Memory B cell (primary cell): Measurements from ENCODE around the gene MYO5A.
A peak's percentile ranks its signal among the peaks of the same experiment; 100 is the strongest.
"Not testable (repeated sequence)": the region's sequence is repeated elsewhere in the genome, so short reads cannot be mapped to it uniquely, and the experiment has no call there.

Experiments
- ATAC-seq: fragments of 150-1000 bp; cut with Tn5 transposase; 2 replicates; pipeline ENCODE4 v1.10.0; 2021; ENCODE audit warnings: low read depth, mild to moderate bottlenecking, moderate library complexity
- DNase-seq, 2 donors: peaks; one replicate each; pipeline ENCODE4 v3.0.0; 2022; ENCODE audit warnings: low spot score in 2 of 2
- H3K27ac Mint-ChIP-seq: one replicate; pipeline ENCODE4 v1.8.0; 2022; ENCODE audit warnings: mild to moderate bottlenecking, moderate library complexity, mixed read lengths
- H3K27me3 Mint-ChIP-seq: one replicate; pipeline ENCODE4 v1.8.0; 2022; ENCODE audit warnings: mixed read lengths
- H3K36me3 Mint-ChIP-seq: one replicate; pipeline ENCODE4 v1.8.0; 2022; ENCODE audit warnings: mild to moderate bottlenecking, mixed read lengths
- H3K4me1 Mint-ChIP-seq: one replicate; pipeline ENCODE4 v1.8.0; 2022; ENCODE audit warnings: mixed read lengths
- H3K4me3 Mint-ChIP-seq: one replicate; pipeline ENCODE4 v1.8.0; 2022; ENCODE audit warnings: mild to moderate bottlenecking, moderate library complexity, mixed read lengths
- H3K9me3 Mint-ChIP-seq: one replicate; pipeline ENCODE4 v1.8.0; 2022; ENCODE audit warnings: mixed read lengths

MYO5A gene

GRCh38 chr15:52506549-52506948 is 22.1 kb downstream of the MYO5A start:
- DNase-seq (no peak), ATAC-seq (no peak)
- no peak overlapping the region for H3K4me3 Mint-ChIP-seq
- H3K4me1 Mint-ChIP-seq = peaks cover 46% of the 10 kb centered on the region
- no peaks in the 10 kb centered on the region for H3K27me3 Mint-ChIP-seq
- H3K27ac Mint-ChIP-seq = peak overlapping the region; percentile 20
- no peaks in the 10 kb centered on the region for H3K36me3 Mint-ChIP-seq
- no peaks in the 10 kb centered on the region for H3K9me3 Mint-ChIP-seq

- ATAC-seq = no peak
- Mint-ChIP-seq H3K4me1 (peaks cover 41% of the 10 kb centered on the region), H3K27ac (no peak overlapping the region), H3K9me3 (no peaks in the 10 kb centered on the region), H3K4me3 (no peak overlapping the region), H3K36me3 (no peaks in the 10 kb centered on the region), H3K27me3 (no peaks in the 10 kb centered on the region)
- DNase-seq = no peak
These were observed 23.5 kb downstream of the MYO5A start for GRCh38 chr15:52505151-52505550.

- H3K36me3 Mint-ChIP-seq = no peaks in the 10 kb centered on the region
These were observed 24.7 kb downstream of the MYO5A start for GRCh38 chr15:52503788-52504496.

GRCh38 chr15:52502608-52503007 is 26.1 kb downstream of the MYO5A start:
- no peak overlapping the region for H3K27ac Mint-ChIP-seq
- H3K36me3 Mint-ChIP-seq = no peaks in the 10 kb centered on the region
- no peaks in the 10 kb centered on the region for H3K27me3 Mint-ChIP-seq
- H3K4me3 Mint-ChIP-seq = peak overlapping the region; percentile 1
- no peak for ATAC-seq
- H3K4me1 Mint-ChIP-seq = peaks cover 35% of the 10 kb centered on the region
- no peaks in the 10 kb centered on the region for H3K9me3 Mint-ChIP-seq
- no peak for DNase-seq

More at GRCh38 chr15:52503788-52504496, 24.7 kb downstream of the MYO5A start:
- peak overlapping the region; percentile 66 for H3K4me3 Mint-ChIP-seq
- H3K9me3 Mint-ChIP-seq = no peaks in the 10 kb centered on the region
- ATAC-seq = peak; percentile 99
- peak in 1 of 2 donors; percentile 30 for DNase-seq
- no peaks in the 10 kb centered on the region for H3K27me3 Mint-ChIP-seq
- H3K27ac Mint-ChIP-seq = peak overlapping the region; percentile 80
- peaks cover 45% of the 10 kb centered on the region for H3K4me1 Mint-ChIP-seq

GRCh38 chr15:52499506-52499905 is 29.2 kb downstream of the MYO5A start:
- H3K27ac Mint-ChIP-seq = peak overlapping the region; percentile 5
- H3K27me3 Mint-ChIP-seq = no peaks in the 10 kb centered on the region
- H3K4me1 Mint-ChIP-seq = peaks cover 31% of the 10 kb centered on the region
- H3K9me3 Mint-ChIP-seq = no peaks in the 10 kb centered on the region
- no peaks in the 10 kb centered on the region for H3K36me3 Mint-ChIP-seq
- no peak for ATAC-seq
- no peak overlapping the region for H3K4me3 Mint-ChIP-seq
- no peak for DNase-seq

- no peak for ATAC-seq
- peaks cover 25% of the 10 kb centered on the region for H3K4me1 Mint-ChIP-seq
- peak overlapping the region; percentile 5 for H3K27ac Mint-ChIP-seq
- no peaks in the 10 kb centered on the region for H3K36me3 Mint-ChIP-seq
- no peak for DNase-seq
- H3K9me3 Mint-ChIP-seq = no peaks in the 10 kb centered on the region
- no peak overlapping the region for H3K4me3 Mint-ChIP-seq
- no peaks in the 10 kb centered on the region for H3K27me3 Mint-ChIP-seq
These were observed 30.0 kb downstream of the MYO5A start for GRCh38 chr15:52498706-52499105.

GRCh38 chr15:52496776-52497470 is 31.8 kb downstream of the MYO5A start:
- no peak overlapping the region for H3K4me3 Mint-ChIP-seq
- ATAC-seq (no peak), DNase-seq (no peak)
- H3K9me3 Mint-ChIP-seq = no peaks in the 10 kb centered on the region
- peaks cover 1% of the 10 kb centered on the region for H3K36me3 Mint-ChIP-seq
- no peaks in the 10 kb centered on the region for H3K27me3 Mint-ChIP-seq
- peaks cover 25% of the 10 kb centered on the region for H3K4me1 Mint-ChIP-seq
- no peak overlapping the region for H3K27ac Mint-ChIP-seq

GRCh38 chr15:52496175-52496574 is 32.5 kb downstream of the MYO5A start:
- ATAC-seq = peak; percentile 43
- H3K4me1 Mint-ChIP-seq = peaks cover 27% of the 10 kb centered on the region
- DNase-seq = no peak
- peaks cover 1% of the 10 kb centered on the region for H3K36me3 Mint-ChIP-seq
- H3K27ac Mint-ChIP-seq = no peak overlapping the region
- H3K27me3 Mint-ChIP-seq = no peaks in the 10 kb centered on the region
- no peak overlapping the region for H3K4me3 Mint-ChIP-seq
- H3K9me3 Mint-ChIP-seq = no peaks in the 10 kb centered on the region

GRCh38 chr15:52495125-52495524 is 33.6 kb downstream of the MYO5A start:
- Mint-ChIP-seq H3K4me3 (no peak overlapping the region), H3K36me3 (peaks cover 1% of the 10 kb centered on the region), H3K27ac (peak overlapping the region; percentile 4), H3K9me3 (peaks cover 2% of the 10 kb centered on the region), H3K4me1 (peaks cover 31% of the 10 kb centered on the region), H3K27me3 (no peaks in the 10 kb centered on the region)
- DNase-seq (no peak), ATAC-seq (no peak)

GRCh38 chr15:52493968-52494367 is 34.7 kb downstream of the MYO5A start:
- no peak for ATAC-seq
- Mint-ChIP-seq H3K4me3 (no peak overlapping the region), H3K4me1 (peaks cover 25% of the 10 kb centered on the region), H3K27me3 (no peaks in the 10 kb centered on the region), H3K27ac (no peak overlapping the region), H3K9me3 (peaks cover 2% of the 10 kb centered on the region), H3K36me3 (peaks cover 1% of the 10 kb centered on the region)
- DNase-seq = no peak

- H3K4me3 Mint-ChIP-seq = no peak overlapping the region
- no peak overlapping the region for H3K27ac Mint-ChIP-seq
- H3K36me3 Mint-ChIP-seq = peaks cover 1% of the 10 kb centered on the region
- no peak for DNase-seq
- H3K9me3 Mint-ChIP-seq = peaks cover 2% of the 10 kb centered on the region
- no peaks in the 10 kb centered on the region for H3K27me3 Mint-ChIP-seq
- peaks cover 30% of the 10 kb centered on the region for H3K4me1 Mint-ChIP-seq
- ATAC-seq = no peak
These were observed 36.5 kb downstream of the MYO5A start for GRCh38 chr15:52492132-52492531.

GRCh38 chr15:52491472-52491871 is 37.2 kb downstream of the MYO5A start:
- peaks cover 2% of the 10 kb centered on the region for H3K9me3 Mint-ChIP-seq
- H3K4me3 Mint-ChIP-seq = no peak overlapping the region
- no peak overlapping the region for H3K27ac Mint-ChIP-seq
- DNase-seq (no peak), ATAC-seq (no peak)
- no peaks in the 10 kb centered on the region for H3K27me3 Mint-ChIP-seq
- peaks cover 3% of the 10 kb centered on the region for H3K36me3 Mint-ChIP-seq
- H3K4me1 Mint-ChIP-seq = peaks cover 30% of the 10 kb centered on the region

GRCh38 chr15:52489430-52489829 is 39.2 kb downstream of the MYO5A start:
- not testable (repeated sequence) for H3K9me3 Mint-ChIP-seq, H3K36me3 Mint-ChIP-seq, H3K4me3 Mint-ChIP-seq, ATAC-seq, DNase-seq, H3K27me3 Mint-ChIP-seq, H3K27ac Mint-ChIP-seq
- peaks cover 26% of the 10 kb centered on the region for H3K4me1 Mint-ChIP-seq

- H3K4me3 Mint-ChIP-seq = no peak overlapping the region
- ATAC-seq (no peak), DNase-seq (no peak)
- peaks cover 2% of the 10 kb centered on the region for H3K9me3 Mint-ChIP-seq
- no peak overlapping the region for H3K27ac Mint-ChIP-seq
- H3K4me1 Mint-ChIP-seq = peaks cover 28% of the 10 kb centered on the region
- peaks cover 3% of the 10 kb centered on the region for H3K36me3 Mint-ChIP-seq
- H3K27me3 Mint-ChIP-seq = no peaks in the 10 kb centered on the region
These were observed 39.9 kb downstream of the MYO5A start for GRCh38 chr15:52488830-52489229.
